ENCODE data around the gene CCNI2.

CCNI2 gene

GRCh38 chr5:132765311-132766019 is 18.2 kb downstream of the CCNI2 start:
- no peak for DNase-seq (ENCODE audit: low read depth in 2 of 2)

- no peak for DNase-seq (ENCODE audit: low read depth in 2 of 2)
Measured at GRCh38 chr5:132766020-132766805, 19.0 kb downstream of the CCNI2 start.

- DNase-seq (ENCODE audit: low read depth in 2 of 2) = no peak
Measured at GRCh38 chr5:132766806-132767055, 19.5 kb downstream of the CCNI2 start.

GRCh38 chr5:132767150-132767549 is 19.9 kb downstream of the CCNI2 start:
- no peak for DNase-seq (ENCODE audit: low read depth in 2 of 2)

- no peak for DNase-seq (ENCODE audit: low read depth in 2 of 2)
Measured at GRCh38 chr5:132768485-132768868, 21.3 kb downstream of the CCNI2 start.

- DNase-seq (ENCODE audit: low read depth in 2 of 2) = no peak
Measured at GRCh38 chr5:132770476-132771159, 23.4 kb downstream of the CCNI2 start.

GRCh38 chr5:132771503-132771998 is 24.3 kb downstream of the CCNI2 start:
- DNase-seq (ENCODE audit: low read depth in 2 of 2) = no peak

- DNase-seq (ENCODE audit: low read depth in 2 of 2) = no peak
Measured at GRCh38 chr5:132772291-132773070, 25.3 kb downstream of the CCNI2 start.

GRCh38 chr5:132773114-132773513 is 25.9 kb downstream of the CCNI2 start:
- DNase-seq (ENCODE audit: low read depth in 2 of 2) = no peak

GRCh38 chr5:132773601-132774355 is 26.6 kb downstream of the CCNI2 start:
- no peak for DNase-seq (ENCODE audit: low read depth in 2 of 2)

- DNase-seq (ENCODE audit: low read depth in 2 of 2) = no peak
Measured at GRCh38 chr5:132774406-132774805, 27.2 kb downstream of the CCNI2 start.

GRCh38 chr5:132774896-132775295 is 27.7 kb downstream of the CCNI2 start:
- DNase-seq (ENCODE audit: low read depth in 2 of 2) = no peak

- no peak for DNase-seq (ENCODE audit: low read depth in 2 of 2)
Measured at GRCh38 chr5:132775476-132775961, 28.3 kb downstream of the CCNI2 start.

GRCh38 chr5:132776131-132776937 is 29.1 kb downstream of the CCNI2 start:
- DNase-seq (ENCODE audit: low read depth in 2 of 2) = no peak

- no peak for DNase-seq (ENCODE audit: low read depth in 2 of 2)
Measured at GRCh38 chr5:132776938-132777208, 29.6 kb downstream of the CCNI2 start.

GRCh38 chr5:132777209-132778069 is 30.2 kb downstream of the CCNI2 start, which contains the start of gene SEPTIN8:
SEPTIN8 (minus strand) TSS chr5:132777239; CDS start chr5:132777137, 102 bp downstream.
- peak; percentile 12 to 14 for DNase-seq (ENCODE audit: low read depth in 2 of 2)

- no peak for DNase-seq (ENCODE audit: low read depth in 2 of 2)
Measured at GRCh38 chr5:132778129-132778528, 30.9 kb downstream of the CCNI2 start.

- no peak for DNase-seq (ENCODE audit: low read depth in 2 of 2)
Measured at GRCh38 chr5:132778856-132779255, 31.6 kb downstream of the CCNI2 start.

GRCh38 chr5:132779961-132780360 is 32.7 kb downstream of the CCNI2 start:
- DNase-seq (ENCODE audit: low read depth in 2 of 2) = no peak
